ENCODE data around the gene TOPAZ1.

Gene TOPAZ1

GRCh38 chr3:44227632-44228031, 14.1 kb upstream of the TOPAZ1 start:
- no peaks in the 10 kb centered on the region for H3K36me3 ChIP-seq (replicated peaks)
- DNase-seq, result no peak
- H3K27me3 ChIP-seq (replicated peaks), result no peaks in the 10 kb centered on the region
- TF ChIP-seq, protein P1, sequence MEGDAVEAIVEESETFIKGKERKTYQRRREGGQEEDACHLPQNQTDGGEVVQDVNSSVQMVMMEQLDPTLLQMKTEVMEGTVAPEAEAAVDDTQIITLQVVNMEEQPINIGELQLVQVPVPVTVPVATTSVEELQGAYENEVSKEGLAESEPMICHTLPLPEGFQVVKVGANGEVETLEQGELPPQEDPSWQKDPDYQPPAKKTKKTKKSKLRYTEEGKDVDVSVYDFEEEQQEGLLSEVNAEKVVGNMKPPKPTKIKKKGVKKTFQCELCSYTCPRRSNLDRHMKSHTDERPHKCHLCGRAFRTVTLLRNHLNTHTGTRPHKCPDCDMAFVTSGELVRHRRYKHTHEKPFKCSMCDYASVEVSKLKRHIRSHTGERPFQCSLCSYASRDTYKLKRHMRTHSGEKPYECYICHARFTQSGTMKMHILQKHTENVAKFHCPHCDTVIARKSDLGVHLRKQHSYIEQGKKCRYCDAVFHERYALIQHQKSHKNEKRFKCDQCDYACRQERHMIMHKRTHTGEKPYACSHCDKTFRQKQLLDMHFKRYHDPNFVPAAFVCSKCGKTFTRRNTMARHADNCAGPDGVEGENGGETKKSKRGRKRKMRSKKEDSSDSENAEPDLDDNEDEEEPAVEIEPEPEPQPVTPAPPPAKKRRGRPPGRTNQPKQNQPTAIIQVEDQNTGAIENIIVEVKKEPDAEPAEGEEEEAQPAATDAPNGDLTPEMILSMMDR (IDR thresholded peaks at IDR 0.05; ENCODE audit: low read depth, low read length, missing control alignments), result no peak
- H3K27ac ChIP-seq, result no peak overlapping the region
- no peak overlapping the region for H3K4me3 ChIP-seq (ENCODE audit: low read depth, low read length)
- in situ Hi-C loops (cut with HindIII; ENCODE audit: low pct_ligation_motif_present, low sequenced_read_pairs), result no loop called here

DNA sequence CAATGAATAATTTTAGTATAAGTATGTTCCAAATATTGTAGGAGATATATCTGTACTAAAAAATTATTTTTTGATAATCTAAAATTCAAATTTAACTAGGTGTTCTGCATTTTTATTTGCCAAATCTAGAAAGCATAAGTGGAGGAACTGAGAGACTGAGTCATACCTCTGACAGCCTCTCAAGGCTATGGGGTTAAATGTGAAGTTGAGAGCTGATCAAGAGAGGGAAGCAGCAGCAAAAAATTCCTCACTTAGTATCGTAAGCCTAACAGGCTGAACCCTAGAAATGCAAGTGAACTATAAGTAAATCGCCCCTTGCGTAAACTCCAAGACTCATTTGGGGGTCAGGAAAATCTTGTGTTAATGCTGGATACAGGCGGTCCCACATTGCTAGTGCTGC, 12.8 kb upstream of the TOPAZ1 start:
- no peak for DNase-seq
- in situ Hi-C loops (cut with HindIII; ENCODE audit: low pct_ligation_motif_present, low sequenced_read_pairs), result no loop called here
- Histone ChIP-seq H3K36me3 (replicated peaks) (no peaks in the 10 kb centered on the region), H3K4me3 (ENCODE audit: low read depth, low read length) (no peak overlapping the region), H3K27me3 (replicated peaks) (no peaks in the 10 kb centered on the region), H3K27ac (no peak overlapping the region)
- TF ChIP-seq, protein P1 (IDR thresholded peaks at IDR 0.05; ENCODE audit: low read depth, low read length, missing control alignments), result no peak

DNA sequence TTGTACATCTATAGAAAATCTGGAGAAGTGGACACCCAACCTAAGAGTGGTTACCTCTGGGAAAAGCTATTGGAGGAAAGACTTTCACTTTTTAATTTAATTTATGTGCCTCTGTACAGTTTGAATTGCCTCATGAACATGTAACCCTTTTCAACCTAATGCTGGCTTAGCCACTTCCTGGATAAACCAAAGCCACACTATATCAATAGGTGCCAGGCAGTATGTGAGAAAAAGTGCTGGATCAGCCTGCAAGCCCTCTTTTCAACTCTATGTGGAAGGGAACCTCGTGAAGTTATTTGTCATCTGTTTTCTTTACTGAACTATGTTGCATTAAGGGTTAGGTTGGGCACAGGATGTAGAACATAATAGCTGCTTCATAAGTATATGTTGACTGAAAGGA, 9.3 kb upstream of the TOPAZ1 start:
- no peak overlapping the region for H3K4me3 ChIP-seq (ENCODE audit: low read depth, low read length)
- DNase-seq, result no peak
- in situ Hi-C loops (cut with HindIII; ENCODE audit: low pct_ligation_motif_present, low sequenced_read_pairs), result no loop called here
- H3K27me3 ChIP-seq (replicated peaks), result no peaks in the 10 kb centered on the region
- TF ChIP-seq, protein P1 (IDR thresholded peaks at IDR 0.05; ENCODE audit: low read depth, low read length, missing control alignments), result no peak
- no peak overlapping the region for H3K27ac ChIP-seq
- H3K36me3 ChIP-seq (replicated peaks), result no peaks in the 10 kb centered on the region

- Histone ChIP-seq H3K36me3 (replicated peaks) (no peaks in the 10 kb centered on the region), H3K27ac (no peak overlapping the region), H3K4me3 (ENCODE audit: low read depth, low read length) (no peak overlapping the region), H3K27me3 (replicated peaks) (no peaks in the 10 kb centered on the region)
- TF ChIP-seq, protein P1 (IDR thresholded peaks at IDR 0.05; ENCODE audit: low read depth, low read length, missing control alignments), result no peak
- in situ Hi-C loops (cut with HindIII; ENCODE audit: low pct_ligation_motif_present, low sequenced_read_pairs), result no loop called here
- DNase-seq, result no peak
Measured at GRCh38 chr3:44234648-44235268, 6.9 kb upstream of the TOPAZ1 start.

GRCh38 chr3:44235604-44236484, 5.8 kb upstream of the TOPAZ1 start:
- TF ChIP-seq, protein P1 (IDR thresholded peaks at IDR 0.05; ENCODE audit: low read depth, low read length, missing control alignments), result peak; percentile 84
- Histone ChIP-seq H3K27ac (no peak overlapping the region), H3K27me3 (replicated peaks) (no peaks in the 10 kb centered on the region), H3K4me3 (ENCODE audit: low read depth, low read length) (no peak overlapping the region), H3K36me3 (replicated peaks) (no peaks in the 10 kb centered on the region)
- in situ Hi-C loops (cut with HindIII; ENCODE audit: low pct_ligation_motif_present, low sequenced_read_pairs), result no loop called here
- DNase-seq, result peak; percentile 88
